Measurements from ENCODE around the gene CTF1.
"Not testable (repeated sequence)": the region's sequence is repeated elsewhere in the genome, so short reads cannot be mapped to it uniquely, and the experiment has no call there.

CTF1 gene

DNA sequence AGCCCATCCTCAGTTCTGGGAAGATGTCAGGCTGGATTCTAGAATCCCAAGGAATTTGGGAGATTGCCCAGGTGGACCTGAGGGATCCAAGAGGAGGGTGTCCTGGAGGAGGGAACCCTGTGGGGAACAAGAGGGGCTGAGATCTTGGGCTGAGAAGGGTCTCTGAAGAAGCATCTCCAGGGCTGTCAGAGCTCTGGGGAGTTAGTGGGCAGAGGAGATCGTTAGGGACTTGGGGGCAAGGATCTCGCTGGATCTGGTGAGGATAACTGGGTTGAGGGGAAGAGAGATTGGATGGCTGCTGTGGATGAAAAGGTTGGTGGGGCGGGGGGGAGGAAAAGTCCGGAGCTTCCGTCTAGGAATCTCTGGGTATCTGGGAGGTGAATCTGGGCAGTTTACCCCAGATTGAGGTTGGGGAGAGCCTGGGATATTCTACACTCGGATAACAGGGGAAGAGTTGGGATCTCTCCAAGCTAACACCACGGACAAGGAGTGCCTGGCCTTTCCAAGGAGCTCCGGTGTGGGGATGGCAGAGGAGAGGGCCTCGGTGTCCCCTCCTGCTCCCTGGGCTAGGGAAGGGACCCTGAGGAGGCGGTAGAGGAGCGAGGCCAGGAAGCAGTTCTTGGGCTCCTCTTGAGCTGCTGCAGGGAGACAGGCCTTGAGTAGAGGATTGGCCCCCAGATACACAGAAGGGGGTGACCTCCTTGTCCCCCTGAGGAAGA lies 28.7 kb downstream of the CTF1 start:
- CTCF ChIA-PET, result interaction anchor here (1.3 to 3.6 kb wide), 2 partner anchors 10 to 18 kb away, joined by 3 to 16 read pairs; no protein-coding TSS in a partner anchor
- no peaks in the 10 kb centered on the region for H3K9me3 Mint-ChIP-seq
- no peak overlapping the region for H3K27ac Mint-ChIP-seq
- H3K36me3 Mint-ChIP-seq, result peaks cover 6% of the 10 kb centered on the region
- H3K4me1 Mint-ChIP-seq, result peaks cover 36% of the 10 kb centered on the region
- H3K4me3 Mint-ChIP-seq, result peak overlapping the region; percentile 74
- H3K27me3 Mint-ChIP-seq, result no peaks in the 10 kb centered on the region
- no peak for DNase-seq

- Mint-ChIP-seq H3K27me3 (no peaks in the 10 kb centered on the region), H3K27ac (no peak overlapping the region), H3K36me3 (peaks cover 6% of the 10 kb centered on the region), H3K9me3 (no peaks in the 10 kb centered on the region), H3K4me3 (no peak overlapping the region), H3K4me1 (peaks cover 36% of the 10 kb centered on the region)
- CTCF ChIA-PET, result interaction anchor here (1.3 to 3.6 kb wide), 2 partner anchors 10 to 17 kb away, joined by 3 to 16 read pairs; no protein-coding TSS in a partner anchor
- no peak for DNase-seq
These were observed 29.2 kb downstream of the CTF1 start for GRCh38 chr16:30925632-30925987.

GRCh38 chr16:30925995-30926811 lies 29.8 kb downstream of the CTF1 start:
- Mint-ChIP-seq H3K27me3 (no peaks in the 10 kb centered on the region), H3K4me3 (peak overlapping the region; percentile 45), H3K27ac (peak overlapping the region; percentile 53), H3K4me1 (peaks cover 35% of the 10 kb centered on the region), H3K9me3 (no peaks in the 10 kb centered on the region), H3K36me3 (peaks cover 10% of the 10 kb centered on the region)
- DNase-seq, result no peak
- CTCF ChIA-PET, result interaction anchor here (0.8 to 3.6 kb wide), 5 partner anchors 9 to 233 kb away, joined by 3 to 16 read pairs (median 8); no protein-coding TSS in a partner anchor

- no peak for DNase-seq
- Mint-ChIP-seq H3K27ac (no peak overlapping the region), H3K4me3 (no peak overlapping the region), H3K4me1 (peaks cover 28% of the 10 kb centered on the region), H3K36me3 (peaks cover 11% of the 10 kb centered on the region), H3K9me3 (no peaks in the 10 kb centered on the region), H3K27me3 (no peaks in the 10 kb centered on the region)
- CTCF ChIA-PET, result interaction anchor here (0.8 to 3.6 kb wide), 4 partner anchors 8 to 234 kb away, joined by 3 to 16 read pairs (median 11); no protein-coding TSS in a partner anchor
These were observed 30.7 kb downstream of the CTF1 start for GRCh38 chr16:30926937-30927788.

DNA sequence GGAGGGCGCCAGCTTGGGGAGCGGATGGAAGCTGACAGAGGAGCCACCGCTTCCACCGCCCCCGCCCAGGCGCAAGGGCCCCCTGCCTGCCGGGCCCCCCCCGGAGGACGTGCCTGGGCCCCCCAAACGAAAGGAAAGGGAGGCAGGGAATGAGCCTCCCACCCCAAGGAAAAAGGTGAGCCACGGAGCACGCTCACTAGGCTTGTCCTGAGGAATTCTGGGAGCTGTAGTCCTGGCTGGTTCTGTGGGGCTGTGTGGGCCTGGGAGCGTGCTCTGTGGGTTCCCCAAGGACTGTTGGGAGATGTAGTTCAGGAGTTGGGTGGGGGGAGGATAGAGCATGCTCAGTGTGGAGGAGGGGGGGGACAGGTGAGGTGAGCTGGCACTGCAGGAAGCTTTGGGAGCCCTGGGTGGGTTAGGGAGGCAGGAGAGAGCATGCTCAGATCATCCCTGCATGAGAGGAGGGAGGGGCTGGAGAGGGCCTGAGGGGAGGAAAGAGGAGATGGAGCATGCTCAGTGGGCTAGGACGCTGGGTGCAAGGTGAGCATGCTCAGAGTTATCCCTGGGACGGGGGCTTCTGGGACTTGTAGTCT lies 31.5 kb downstream of the CTF1 start:
- H3K9me3 Mint-ChIP-seq, result no peaks in the 10 kb centered on the region
- H3K4me1 Mint-ChIP-seq, result peaks cover 26% of the 10 kb centered on the region
- peaks cover 17% of the 10 kb centered on the region for H3K36me3 Mint-ChIP-seq
- CTCF ChIA-PET, result interaction anchor here (1.8 to 3.6 kb wide), 3 partner anchors 8 to 83 kb away, joined by 8 to 16 read pairs (median 14); no protein-coding TSS in a partner anchor
- no peak overlapping the region for H3K4me3 Mint-ChIP-seq
- H3K27ac Mint-ChIP-seq, result no peak overlapping the region
- peak; percentile 46 for DNase-seq
- no peaks in the 10 kb centered on the region for H3K27me3 Mint-ChIP-seq

- Mint-ChIP-seq H3K27ac (no peak overlapping the region), H3K9me3 (no peaks in the 10 kb centered on the region), H3K4me1 (peaks cover 23% of the 10 kb centered on the region), H3K36me3 (peaks cover 17% of the 10 kb centered on the region), H3K27me3 (no peaks in the 10 kb centered on the region), H3K4me3 (no peak overlapping the region)
- CTCF ChIA-PET, result interaction anchor here (2.0 kb wide), 1 partner anchor 84 kb away, joined by 8 read pairs; no protein-coding TSS in a partner anchor
- no peak for DNase-seq
These were observed 32.0 kb downstream of the CTF1 start for GRCh38 chr16:30928390-30928789.

- Mint-ChIP-seq H3K9me3 (no peaks in the 10 kb centered on the region), H3K27me3 (no peaks in the 10 kb centered on the region), H3K27ac (no peak overlapping the region), H3K4me1 (peaks cover 25% of the 10 kb centered on the region), H3K36me3 (peaks cover 17% of the 10 kb centered on the region), H3K4me3 (no peak overlapping the region)
- CTCF ChIA-PET, result interaction anchor here (2.0 kb wide), 1 partner anchor 13 kb away, joined by 4 read pairs; no protein-coding TSS in a partner anchor
- no peak for DNase-seq
These were observed 32.8 kb downstream of the CTF1 start for GRCh38 chr16:30929167-30929566.

GRCh38 chr16:30930160-30930571 lies 33.8 kb downstream of the CTF1 start:
- CTCF ChIA-PET, result interaction anchor here (2.0 kb wide), 1 partner anchor 12 kb away, joined by 4 read pairs; no protein-coding TSS in a partner anchor
- peaks cover 20% of the 10 kb centered on the region for H3K36me3 Mint-ChIP-seq
- no peak for DNase-seq
- peaks cover 27% of the 10 kb centered on the region for H3K4me1 Mint-ChIP-seq
- no peak overlapping the region for H3K27ac Mint-ChIP-seq
- no peaks in the 10 kb centered on the region for H3K9me3 Mint-ChIP-seq
- no peak overlapping the region for H3K4me3 Mint-ChIP-seq
- H3K27me3 Mint-ChIP-seq, result no peaks in the 10 kb centered on the region

GRCh38 chr16:30931068-30931650 lies 34.7 kb downstream of the CTF1 start:
- no peak overlapping the region for H3K4me3 Mint-ChIP-seq
- no peak overlapping the region for H3K27ac Mint-ChIP-seq
- H3K4me1 Mint-ChIP-seq, result peaks cover 26% of the 10 kb centered on the region
- peaks cover 19% of the 10 kb centered on the region for H3K36me3 Mint-ChIP-seq
- CTCF ChIA-PET, result interaction anchor here (2.0 kb wide), 1 partner anchor 11 kb away, joined by 4 read pairs; no protein-coding TSS in a partner anchor
- DNase-seq, result no peak
- H3K27me3 Mint-ChIP-seq, result no peaks in the 10 kb centered on the region
- H3K9me3 Mint-ChIP-seq, result no peaks in the 10 kb centered on the region

DNA sequence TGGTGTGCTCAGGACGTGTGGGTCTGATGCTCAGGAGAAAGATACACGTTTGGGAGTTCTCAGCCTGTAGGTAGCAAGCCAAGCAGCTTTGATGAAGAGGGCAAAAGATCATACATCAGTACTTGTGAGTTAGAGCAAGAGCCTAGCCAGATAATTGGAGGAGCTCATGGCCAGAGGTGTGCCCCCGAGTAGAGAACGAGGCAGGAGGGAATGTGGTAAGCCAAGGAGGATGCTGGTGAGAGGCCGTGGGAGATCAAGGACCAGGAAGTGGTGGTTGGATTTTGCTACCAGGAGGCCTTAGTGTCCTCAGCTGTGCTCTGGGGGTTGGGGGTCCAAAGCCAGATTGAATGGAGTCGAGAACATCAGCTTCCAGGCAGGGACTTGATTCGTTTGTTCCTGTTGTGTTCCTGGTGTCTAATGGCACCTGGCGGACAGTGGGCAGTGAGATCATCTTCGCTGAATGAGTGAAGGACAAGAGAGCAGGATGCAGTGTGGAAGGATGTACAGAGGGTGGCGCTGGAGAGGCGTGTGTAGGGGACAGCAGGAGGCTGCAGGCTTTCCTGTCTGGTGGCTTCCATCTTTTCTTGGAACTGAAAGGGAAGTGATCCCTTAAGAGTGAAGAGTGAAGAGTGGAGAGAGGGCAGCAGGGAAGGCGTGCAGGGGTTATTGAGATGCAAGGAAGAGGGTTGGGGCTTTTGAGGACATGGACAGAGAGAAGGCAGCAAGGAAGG lies 38.6 kb downstream of the CTF1 start:
- H3K4me3 Mint-ChIP-seq, result no peak overlapping the region
- peaks cover 25% of the 10 kb centered on the region for H3K4me1 Mint-ChIP-seq
- CTCF ChIA-PET, result interaction anchor here (1.1 to 2.6 kb wide), 11 partner anchors 9 to 207 kb away, joined by 3 to 16 read pairs (median 6); no protein-coding TSS in a partner anchor
- H3K27me3 Mint-ChIP-seq, result no peaks in the 10 kb centered on the region
- no peak overlapping the region for H3K27ac Mint-ChIP-seq
- DNase-seq, result peak; percentile 66
- H3K36me3 Mint-ChIP-seq, result peaks cover 16% of the 10 kb centered on the region
- H3K9me3 Mint-ChIP-seq, result no peaks in the 10 kb centered on the region

- peak overlapping the region; percentile 1 for H3K27ac Mint-ChIP-seq
- no peak for DNase-seq
- peaks cover 13% of the 10 kb centered on the region for H3K36me3 Mint-ChIP-seq
- H3K9me3 Mint-ChIP-seq, result no peaks in the 10 kb centered on the region
- CTCF ChIA-PET, result interaction anchor here (1.0 kb wide), 1 partner anchor 12 kb away, joined by 5 read pairs; no protein-coding TSS in a partner anchor
- no peak overlapping the region for H3K4me3 Mint-ChIP-seq
- peaks cover 38% of the 10 kb centered on the region for H3K4me1 Mint-ChIP-seq
- no peaks in the 10 kb centered on the region for H3K27me3 Mint-ChIP-seq
These were observed 41.3 kb downstream of the CTF1 start for GRCh38 chr16:30937692-30938091.

- not testable (repeated sequence) for H3K27me3 Mint-ChIP-seq, H3K9me3 Mint-ChIP-seq, DNase-seq, H3K4me3 Mint-ChIP-seq, H3K27ac Mint-ChIP-seq
- CTCF ChIA-PET, result interaction anchor here (2.0 to 4.3 kb wide), 3 partner anchors 11 to 94 kb away, joined by 5 to 55 read pairs (median 31); no protein-coding TSS in a partner anchor
- Mint-ChIP-seq H3K4me1 (peaks cover 38% of the 10 kb centered on the region), H3K36me3 (peaks cover 18% of the 10 kb centered on the region)
These were observed 43.2 kb downstream of the CTF1 start for GRCh38 chr16:30939571-30939970.

All from activated naive CD4-positive, alpha-beta T cell treated with anti-CD3 and anti-CD28 coated beads, Interleukin-2, amount 10 ng/mL, durations not matched to agents 7 days and 5 days (primary cell).